Activated naive CD4-positive, alpha-beta T cell (primary cell): ENCODE measurements around the gene MPP2.
"Not testable (repeated sequence)": the region's sequence is repeated elsewhere in the genome, so short reads cannot be mapped to it uniquely, and the experiment has no call there.

ENCODE experiments used
- DNase-seq, 4 experiments: peaks; one replicate each; lab custom pipeline; 2025; lab: John Stamatoyannopoulos, UW

Gene MPP2

DNA sequence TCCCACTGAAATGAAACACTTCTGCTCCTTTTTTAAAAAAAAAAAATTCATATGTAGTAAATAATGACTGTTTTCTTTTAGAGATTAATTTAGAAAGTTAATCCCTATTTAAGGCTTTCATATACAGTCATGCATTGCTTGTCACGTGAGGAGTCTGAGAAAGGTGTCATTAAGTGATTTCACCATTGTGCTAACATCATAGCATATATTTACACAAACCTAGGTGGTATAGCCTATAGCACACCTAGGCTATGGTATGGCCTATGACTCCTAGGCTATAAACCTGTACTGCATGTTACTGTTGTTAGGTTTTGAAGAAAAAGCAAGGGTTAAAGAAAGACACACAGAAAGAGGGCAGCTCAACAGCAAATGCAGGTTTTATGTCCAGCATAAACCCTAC, 21.3 kb upstream of the MPP2 start:
- DNase-seq: no peak

DNA sequence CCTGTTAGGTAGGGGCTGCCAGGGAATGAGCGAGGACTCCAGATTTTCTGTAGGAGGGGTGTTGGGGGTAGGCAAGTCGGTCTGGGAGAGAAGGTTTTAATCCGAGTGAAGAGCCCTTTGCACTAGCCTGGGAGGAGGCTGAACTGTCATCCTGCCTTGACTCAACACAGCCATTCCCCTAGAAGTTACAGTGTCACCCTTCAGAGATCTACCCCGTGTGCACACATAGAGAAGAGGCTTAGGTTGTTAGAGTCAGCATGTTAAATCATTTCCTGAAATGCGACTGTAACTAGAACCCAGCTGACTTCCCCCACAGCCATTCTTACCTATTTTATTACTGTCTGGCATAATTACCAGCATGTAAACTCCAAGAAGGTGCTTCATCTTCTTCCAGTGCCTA, 20.6 kb upstream of the MPP2 start:
- not testable (repeated sequence) for DNase-seq

DNA sequence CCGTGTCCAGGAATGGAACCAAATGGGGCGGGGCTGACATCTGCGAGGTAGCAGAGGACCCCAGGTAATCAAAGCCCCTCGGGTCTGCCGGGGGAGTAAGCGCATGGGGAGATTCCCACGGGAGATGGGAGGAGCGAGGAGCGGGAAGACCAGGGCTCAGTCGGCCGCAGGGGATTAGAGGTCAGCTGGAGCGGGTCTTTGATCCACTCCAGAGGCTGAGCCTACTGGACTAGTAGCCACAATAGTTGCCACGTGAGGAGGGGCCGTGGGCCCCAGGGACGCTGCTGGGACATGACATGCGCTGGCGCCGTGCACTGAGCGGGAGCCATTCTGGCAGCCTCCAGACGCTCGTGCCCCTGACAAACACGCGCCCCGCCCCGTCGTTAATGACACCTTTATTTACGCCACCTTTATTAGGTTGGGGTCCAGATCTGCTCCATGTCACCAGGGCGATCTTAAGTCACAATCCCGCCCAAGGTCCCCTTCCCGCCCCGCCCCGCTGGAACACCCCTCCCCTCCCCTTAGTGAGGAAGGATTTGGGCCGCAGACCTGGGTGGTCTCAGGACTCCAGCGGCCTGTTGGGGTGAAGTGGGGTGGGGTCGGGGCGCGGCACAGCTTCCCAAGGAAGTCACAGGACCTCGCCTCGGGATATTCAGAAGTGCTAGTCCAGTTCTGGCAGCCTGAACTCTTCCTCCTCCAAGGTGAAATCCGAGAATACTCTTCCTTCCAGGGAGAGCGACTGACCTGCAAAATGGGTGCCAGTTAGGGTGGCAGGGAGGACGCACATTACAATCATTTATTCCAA, 19.9 kb upstream of the MPP2 start:
- peak in 1 of 4 experiments; percentile 16 for DNase-seq

DNA sequence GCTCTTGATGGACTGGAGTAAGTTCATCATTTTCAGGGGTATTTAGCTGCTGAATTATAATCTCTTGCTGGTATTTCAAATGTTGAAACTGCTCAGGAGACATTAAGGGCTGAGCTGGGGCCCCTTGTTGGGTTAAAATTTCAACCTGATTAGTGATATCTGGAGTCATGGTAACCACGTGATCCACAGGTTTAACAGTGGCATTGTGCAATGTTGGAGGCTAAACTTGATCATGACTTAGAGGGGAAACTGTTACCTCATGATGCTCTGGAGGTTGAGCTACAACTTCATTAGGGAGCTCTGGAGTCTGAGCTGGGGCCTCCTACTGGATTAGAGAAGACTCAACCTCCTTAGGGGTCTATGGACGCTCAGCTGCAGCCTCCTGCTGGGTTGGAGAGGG, 17.2 kb upstream of the MPP2 start:
- DNase-seq: no peak

DNA sequence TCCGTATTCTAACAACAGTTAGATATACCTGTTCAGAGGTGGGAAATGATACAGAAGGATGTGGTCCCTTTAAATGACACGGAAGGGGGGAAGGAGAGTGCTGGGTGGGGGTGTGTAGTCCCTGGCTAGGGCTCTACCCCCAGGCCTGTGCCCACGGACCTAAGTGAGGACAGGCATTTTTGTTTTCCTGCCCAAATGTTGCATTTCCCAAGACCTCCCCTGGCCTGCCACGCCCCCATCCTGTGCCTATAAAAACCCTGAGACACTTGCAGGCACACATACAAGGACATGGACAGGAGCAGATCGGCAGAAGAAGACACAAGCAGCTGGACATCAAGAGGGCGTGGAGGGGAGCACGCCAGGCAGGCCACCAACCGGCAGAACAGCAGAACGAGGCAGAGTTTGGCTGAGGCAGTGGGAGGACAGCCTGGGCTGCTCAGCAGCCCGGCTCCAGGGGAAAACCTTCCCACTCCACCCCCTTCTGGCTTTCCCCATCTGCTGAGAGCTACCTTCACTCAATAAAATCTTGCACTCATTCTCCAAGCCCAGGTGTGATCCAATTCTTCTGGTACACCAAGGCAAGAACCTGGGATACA, 13.3 kb upstream of the MPP2 start:
- DNase-seq: no peak

DNA sequence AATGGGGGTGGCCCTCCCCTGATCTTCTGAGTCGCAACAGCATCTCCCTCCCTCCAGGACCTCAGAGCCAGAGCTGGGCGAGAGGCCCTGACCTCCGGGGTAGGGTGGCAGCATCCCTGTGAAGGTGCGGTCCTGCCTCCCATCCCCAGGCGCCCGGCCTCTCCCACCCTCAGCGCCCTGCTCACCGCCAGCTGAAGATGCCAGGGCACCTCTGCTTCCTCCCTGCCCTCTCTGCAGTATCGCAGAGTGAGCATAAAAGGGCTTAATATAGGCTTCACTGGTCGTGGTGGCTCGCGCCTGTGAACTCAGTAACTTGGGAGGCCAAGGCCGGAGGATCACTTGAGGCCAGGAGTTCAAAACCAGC, 10.7 kb upstream of the MPP2 start:
- DNase-seq: no peak

DNA sequence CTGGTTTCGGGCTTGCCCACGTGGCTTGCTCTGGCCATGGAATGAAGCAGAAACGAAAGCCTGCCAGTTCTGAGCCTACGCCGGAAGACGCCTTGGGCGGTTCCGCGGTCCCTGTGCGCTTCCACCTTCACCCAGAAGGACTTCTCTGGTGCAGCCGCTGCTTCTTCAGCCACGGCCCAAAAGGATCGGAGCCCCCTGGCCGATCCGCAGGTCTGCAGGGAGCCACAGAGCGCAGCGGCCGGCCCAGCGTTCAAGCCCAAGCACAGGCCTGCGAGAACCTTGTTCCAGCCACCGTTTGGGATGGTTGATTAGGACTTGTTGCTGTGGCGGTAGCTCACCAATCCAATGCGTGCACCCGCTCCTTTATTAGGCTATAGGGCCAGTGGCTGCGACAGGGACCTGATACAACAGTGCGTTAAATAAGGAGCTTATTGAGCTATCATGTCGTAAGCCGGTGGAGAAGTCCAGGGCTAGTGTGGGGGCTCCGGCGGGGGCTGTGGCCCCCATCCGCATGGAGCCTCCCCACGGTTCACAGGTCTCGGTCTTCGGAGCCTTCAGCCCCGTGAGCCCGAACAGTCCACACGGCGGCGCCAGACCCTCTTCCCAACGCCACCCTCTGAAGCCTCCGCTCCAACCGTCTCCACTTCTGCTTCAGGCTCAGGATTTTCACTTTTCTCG, 10.2 kb upstream of the MPP2 start:
- peak in 2 of 4 experiments; percentile 12 to 34 for DNase-seq

DNA sequence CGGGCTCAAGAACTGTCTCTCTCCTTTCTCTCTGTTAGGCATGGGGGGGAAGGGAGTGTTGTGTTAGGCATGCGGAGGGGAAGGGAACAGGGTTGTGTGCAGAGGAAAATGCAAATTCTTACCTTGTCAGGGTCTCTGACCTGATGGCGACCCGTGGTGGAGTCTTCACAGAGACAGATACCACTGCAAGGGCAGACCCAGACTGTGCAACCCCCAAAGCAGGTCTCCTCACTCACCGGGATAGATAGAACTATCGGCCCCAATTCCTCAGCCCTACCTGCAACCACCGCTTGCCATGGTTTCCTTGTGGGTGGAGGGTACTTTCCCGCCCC, 9.6 kb upstream of the MPP2 start:
- DNase-seq: no peak

DNA sequence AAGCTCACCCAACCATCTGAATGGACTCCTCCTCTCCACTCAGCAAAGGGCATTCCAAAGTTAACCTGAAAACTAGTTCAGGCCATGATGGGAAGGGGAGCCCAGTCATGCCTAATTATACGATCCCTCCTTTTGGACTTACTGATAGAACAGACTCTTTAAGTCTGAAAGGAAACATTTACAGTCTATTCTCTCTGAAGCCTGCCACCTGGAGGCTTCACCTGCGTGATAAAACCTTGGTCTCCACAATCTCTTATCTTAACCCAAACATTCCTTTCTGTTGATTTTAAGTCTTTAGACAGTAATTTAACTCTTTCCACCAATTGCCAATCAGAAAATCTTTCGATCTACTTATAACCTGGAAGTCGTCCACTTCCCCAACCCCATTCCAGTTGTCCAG, 9.0 kb upstream of the MPP2 start:
- no peak for DNase-seq

DNA sequence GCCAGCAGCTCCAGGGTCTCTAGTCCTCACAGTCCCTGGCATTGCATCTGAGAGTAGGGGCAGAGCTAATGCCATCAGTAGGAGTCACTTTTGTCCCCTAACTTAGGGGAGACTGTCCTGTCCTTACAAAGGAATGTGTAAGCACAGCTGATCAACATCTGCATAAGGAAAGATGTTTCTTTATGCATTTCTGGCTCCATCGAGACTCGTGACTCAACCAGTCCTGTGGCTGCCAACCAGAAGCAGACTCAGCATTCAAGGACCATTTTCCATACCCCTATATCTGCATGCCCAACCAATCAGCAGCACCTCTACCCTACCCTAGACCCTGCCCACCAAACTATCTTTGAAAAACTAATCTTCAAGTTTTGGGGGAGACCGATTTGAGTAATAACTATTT, 8.2 kb upstream of the MPP2 start:
- no peak for DNase-seq

DNA sequence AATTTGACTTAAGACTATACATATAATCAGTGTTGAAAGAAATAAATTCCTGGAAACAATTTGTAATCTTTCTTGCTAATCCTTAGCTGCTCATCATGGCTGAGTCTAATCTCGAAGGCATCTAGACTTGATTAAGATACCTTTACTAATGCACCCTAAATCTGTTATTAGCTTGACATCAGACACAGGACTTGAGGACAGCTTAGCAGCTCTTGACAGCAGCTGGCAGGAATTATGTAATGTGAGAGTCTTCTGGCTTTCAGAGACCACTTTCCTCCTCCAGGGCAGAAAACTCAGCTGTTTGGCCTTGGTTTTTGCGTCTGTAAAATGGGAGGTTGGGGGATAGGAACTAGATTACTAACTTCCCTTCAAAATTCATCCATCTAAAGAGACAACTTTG, 7.1 kb upstream of the MPP2 start:
- no peak for DNase-seq

DNA sequence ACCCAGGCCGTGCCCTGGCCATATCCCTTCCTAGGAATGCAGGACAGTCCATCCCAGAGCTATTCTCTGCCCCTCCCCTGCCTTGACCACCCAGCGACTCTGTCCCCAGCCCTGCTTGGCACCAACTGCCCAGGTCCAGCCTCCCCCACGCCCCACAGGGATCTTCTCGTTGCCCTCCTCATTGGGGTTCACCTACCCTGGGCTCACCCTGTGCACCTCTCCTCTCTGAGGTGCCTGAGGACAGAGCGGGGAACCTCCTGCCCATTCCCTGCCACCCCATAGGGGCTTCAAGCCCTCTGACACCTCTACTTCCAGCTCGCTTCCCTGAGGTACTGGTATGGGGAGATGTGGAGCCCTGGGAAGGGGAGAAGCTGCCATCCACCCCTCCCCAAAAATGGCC, 6.2 kb upstream of the MPP2 start:
- DNase-seq: no peak

DNA sequence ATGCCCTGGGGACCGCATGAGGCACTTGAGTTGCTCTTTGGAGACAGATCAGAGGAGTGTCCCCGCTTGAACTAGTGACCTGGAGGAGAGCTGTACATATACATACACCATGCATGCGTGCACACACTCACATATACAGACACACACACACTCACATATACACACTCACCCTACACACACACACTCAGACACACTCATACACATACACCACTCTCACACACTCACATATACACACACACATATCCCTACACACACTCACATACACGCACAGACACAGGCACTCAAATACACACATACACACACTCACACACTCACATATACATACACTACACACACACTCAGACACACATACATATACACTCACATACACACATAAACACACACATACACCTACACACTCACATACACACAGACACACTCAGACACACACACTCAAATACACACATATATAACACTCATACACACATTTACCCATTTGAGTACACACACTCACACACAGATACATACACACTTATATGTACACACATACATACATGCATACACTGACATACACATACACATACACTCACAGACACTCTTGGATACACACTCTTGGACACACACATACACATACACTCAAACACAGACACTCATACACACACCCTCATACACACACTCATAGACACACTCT, 5.4 kb upstream of the MPP2 start:
- no peak for DNase-seq

DNA sequence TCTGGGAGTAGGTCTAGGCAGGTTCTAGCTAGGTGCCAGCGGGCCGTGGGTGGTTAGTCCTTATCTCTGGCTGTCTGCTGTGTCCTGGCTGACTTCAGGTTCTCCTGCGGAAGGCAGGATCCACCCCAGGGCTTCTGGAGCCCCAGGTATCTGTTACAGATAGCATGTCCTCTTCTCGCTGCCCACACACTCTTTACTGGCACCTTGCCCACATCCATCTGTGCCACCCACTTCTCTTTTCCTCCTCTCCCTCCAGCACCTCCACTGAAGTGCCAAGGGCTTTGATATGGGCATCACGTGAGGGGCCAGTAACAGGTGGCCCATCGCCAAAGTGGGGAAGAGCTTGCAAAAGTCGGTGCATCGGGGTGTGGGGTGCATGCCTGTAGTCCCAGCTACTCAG, 4.6 kb upstream of the MPP2 start:
- no peak for DNase-seq

DNA sequence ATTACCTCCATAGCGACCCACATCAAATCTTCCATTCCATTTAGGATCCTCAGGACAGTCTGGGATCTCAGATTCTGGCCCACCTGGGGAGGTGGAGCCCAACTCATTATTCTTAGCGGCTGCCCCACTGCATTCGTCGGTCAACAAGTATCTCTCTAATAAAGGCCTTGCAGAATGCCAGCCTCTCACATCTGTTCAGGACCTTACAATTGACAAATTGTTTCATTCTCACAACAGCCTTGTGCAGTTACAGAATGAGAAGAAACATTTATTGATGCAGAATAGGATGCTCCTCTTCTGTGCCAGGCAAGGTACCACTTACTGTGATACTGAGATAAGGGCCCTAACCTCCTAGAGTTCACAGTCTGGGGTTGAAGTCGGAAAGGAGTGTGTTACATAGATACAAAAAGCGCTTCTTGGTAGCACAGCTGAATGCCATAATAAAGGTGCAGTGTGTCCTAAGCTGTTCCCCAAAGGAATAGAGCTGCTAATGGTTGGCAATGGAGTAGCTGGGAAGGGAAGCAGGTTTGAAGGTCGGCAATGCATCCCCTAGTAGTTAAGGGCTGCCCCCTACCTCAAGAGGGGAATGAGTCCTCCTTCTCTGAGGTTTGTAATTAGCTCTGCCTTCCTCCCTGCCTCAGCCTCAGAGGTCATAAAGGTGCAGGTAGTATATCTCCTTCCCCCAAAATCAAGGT, 2.3 kb upstream of the MPP2 start:
- no peak for DNase-seq

DNA sequence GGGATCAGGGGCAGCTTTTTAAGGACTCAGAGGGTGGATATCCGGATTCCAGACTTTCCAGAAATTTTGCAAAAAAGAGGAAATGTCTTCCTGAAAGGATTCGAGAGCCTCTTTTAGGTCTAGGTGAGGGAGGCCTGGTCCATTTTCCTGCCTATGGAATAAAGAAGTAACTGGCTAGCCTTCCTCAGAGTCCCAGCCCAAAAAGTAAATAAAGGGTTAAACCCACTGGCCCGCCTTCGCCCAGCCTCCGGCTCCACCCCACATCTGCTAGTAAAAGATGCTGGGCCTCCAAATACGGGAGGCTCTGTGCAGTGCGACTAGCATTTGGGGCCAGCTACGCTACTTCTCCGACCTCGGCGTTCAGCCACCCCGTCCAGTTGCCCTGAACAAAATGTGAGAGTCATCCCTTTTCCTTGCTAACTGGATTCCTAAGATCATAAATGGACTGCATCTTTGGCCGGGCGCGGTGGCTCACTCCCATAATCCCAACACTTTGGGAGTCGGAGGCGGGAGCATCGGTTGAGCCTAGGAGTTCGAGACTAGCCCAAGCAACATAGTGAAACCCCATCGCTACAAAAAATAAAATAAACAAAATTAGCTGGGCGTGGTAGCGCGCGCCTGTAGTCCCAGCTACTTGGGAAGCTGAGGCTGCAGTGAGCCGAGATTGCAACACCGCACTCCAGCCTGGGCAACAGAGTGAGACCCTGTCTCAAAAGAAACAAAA, 824 bp upstream of the MPP2 start:
- DNase-seq: peak in 3 of 4 experiments; percentile 4 to 50 (median 33)

DNA sequence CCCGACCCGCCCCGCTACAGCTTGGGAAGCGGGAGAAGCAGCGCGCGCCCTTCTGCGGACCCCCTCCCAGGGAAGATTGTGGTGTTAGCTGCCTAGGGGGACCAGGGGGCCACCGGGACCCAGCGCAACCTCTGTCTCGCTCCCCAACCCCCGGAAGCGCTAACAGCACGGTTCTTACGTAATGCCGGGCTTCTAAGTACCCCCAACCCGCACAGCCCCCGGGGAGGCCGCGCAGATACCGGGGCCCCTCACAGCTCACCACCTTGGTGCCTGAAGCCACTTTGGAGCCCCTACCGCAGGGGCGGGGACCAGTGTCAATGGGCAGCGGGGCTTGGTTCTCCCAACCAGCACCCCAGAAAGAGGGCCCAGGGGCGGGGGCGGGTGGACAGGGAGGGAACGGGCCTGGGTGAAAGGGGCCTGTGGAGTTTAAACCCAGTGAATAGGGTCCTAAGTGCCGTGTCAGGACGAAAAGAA, 348 bp downstream of the MPP2 start:
- DNase-seq: peak in 1 of 4 experiments; percentile 30

DNA sequence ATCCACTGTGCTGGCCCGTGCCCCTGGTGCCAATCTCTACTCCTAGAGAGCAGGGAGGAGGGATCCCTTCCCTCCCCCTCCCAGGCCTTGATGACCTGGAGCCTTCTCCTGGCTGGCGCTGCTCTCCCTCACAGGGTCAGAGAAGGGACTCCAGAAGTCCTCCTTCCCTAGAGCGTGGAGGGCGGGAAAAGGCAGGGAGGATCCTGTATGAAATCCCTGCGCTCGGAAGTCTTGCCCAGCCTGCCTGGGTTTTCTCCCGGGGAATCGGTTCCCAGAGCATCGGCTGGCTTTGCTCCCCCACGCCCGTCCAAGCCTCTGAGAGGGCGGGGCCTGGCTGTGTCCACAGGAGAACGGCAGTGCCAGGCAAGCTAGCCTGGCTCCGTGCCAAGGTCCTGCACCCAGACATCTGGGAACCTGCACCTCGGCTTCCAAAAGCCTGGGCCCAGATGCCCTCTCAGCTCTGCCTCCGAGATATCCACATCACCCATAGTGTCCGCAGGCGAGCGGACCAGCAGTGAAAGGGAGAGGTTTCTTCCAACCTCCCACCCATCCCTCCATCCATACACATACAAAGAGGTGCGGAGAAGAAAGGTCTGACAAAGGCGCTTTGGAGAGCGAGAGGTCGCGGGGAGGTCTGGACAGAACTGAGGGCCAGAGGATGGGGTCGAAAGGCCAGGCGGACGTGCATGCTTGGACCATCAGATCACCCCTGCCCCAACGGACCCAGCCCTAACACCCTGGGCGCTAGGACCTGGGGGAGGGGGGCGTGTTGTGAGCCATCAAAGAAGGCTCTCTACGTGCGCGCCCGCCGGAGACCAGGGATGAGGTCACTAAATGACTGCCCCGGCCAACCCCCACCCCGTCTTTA, 1.1 kb downstream of the MPP2 start:
- DNase-seq: peak in 1 of 4 experiments; percentile 28

DNA sequence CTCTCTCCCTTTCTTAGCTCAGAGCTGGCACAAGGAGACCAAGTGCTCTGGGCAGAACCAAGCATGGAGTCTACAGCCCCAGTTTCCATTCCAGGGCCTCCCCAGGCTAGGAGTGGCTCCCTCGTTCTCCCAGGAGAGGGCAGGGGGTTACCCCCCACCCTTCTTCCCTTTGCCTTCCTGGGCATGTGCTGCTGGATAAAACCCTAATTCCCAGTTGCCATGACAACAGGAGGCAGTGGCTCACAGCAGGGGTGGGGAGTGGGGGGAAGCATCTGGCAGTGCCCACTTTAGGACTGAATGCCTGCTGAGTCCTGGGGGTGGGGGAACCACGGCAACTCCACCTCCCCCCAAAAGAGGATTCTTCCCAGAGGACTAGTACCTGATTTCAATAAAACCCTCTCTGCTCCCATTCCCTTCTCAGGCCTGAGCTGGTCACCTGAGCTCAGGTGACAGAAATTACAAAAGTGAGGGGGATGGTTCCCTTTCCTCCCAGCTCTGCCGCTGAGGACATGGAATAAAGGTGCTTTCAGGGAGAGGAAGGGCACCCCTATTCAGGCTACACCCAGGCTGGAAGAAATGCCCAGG, 1.8 kb downstream of the MPP2 start:
- DNase-seq: no peak
